Activated CD8-positive, alpha-beta memory T cell treated with anti-CD3 and anti-CD28 coated beads, Interleukin-2, amount 50 U/mL, for 24 hours (primary cell): ENCODE data around the gene GPR142.

Experiments
- DNase-seq: peaks from one replicate; pipeline ENCODE4 v3.0.0-alpha.2; 2020; ENCODE audit errors: extremely low read depth

The GPR142 gene

DNA sequence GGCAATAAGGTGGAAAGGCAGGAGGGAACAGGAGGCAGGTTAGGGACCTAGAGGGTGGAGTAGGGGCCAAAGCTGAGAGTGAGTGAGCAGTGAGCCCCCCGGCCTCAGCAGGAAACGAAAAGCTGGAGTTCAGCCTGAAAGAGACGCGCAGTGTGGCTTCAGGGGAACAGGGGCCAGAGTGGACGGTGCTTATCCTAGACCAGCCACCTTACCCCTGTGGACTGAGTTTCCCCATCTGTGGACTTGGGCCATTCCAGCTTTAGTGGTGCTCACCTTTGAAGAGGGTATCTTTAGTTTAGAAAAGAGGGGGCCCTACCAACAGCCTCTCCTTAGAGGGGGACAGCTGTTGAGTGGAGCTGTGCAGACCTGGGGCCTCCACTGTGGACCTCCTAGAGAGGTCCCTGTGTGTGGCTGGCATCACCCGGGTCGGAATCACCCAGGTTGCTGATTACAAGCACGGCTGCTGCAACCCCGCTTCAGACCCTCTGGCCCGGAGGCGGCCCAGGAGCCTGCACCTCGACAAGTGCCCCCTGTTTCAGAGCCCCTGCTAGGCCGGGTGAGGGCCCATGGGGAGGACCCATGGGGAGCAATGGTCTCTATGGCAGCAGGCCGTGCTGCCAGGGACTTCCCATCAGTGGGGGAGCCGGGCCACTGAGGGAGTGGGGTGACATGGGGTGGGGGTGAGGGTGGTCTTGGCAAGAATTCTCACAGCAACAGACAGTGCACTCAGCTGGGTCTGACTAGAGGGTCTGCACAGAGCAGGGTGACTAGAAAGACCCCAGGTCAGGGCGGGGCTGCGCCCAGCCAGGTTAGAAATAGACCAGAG, 2.6 kb downstream of the GPR142 start:
- no peak for DNase-seq

- no peak for DNase-seq
These were observed 4.4 kb downstream of the GPR142 start for GRCh38 chr17:74371653-74372147.

- DNase-seq: no peak
These were observed 5.1 kb downstream of the GPR142 start for GRCh38 chr17:74372426-74372825.

GRCh38 chr17:74373838-74374606, 6.7 kb downstream of the GPR142 start:
- DNase-seq: no peak

DNA sequence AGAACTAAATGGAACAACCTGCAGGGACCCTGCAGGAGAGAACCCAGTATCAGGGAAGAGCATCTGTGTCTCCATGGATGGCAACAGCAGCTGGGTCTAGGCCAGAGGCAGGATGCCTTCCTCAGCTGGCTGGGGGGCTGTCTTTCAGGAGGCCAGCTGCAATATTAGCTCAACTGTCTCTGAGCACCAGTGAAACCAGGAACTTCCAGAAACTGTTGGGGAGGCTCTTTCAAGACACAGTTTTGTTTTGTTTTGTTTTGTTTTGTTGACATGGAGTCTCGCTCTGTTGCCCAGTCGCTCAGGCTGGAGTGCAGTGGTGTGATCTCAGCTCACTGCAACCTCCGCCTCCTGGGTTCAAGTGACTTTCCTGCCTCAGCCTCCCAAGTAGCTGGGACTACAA, 7.6 kb downstream of the GPR142 start:
- DNase-seq: no peak

DNA sequence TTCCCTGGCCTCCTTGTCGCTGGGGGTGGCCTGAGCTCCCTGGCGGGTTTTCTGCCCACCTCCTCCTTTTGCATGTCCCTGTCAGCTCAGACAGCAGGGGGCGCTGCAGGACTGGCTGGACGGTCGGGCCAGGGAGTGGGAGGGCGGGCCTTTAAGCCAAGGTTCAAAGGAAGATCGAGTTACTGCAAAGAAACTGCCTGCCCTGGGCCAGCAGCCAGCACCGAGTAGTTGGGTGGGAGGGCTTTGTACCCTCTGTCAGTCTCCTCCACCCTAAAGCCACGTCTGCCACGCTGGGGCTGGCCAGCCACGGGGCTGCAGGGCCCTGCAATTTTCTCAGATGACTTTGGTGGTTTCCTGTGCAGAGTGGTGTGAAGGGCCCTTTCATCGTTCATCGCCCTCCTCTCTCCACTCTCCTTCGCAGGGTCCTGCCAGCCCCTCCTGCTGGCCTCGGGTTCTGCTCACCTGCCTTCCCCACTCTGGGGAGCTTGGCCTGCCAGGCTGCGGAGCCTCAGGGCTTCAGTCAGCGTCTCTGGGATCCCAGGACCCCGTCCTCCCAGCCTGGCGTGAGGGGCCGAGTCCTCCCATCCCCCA, 12.3 kb downstream of the GPR142 start:
- DNase-seq: peak; percentile 85

- no peak for DNase-seq
These were observed 13.0 kb downstream of the GPR142 start for GRCh38 chr17:74380086-74380958.

DNA sequence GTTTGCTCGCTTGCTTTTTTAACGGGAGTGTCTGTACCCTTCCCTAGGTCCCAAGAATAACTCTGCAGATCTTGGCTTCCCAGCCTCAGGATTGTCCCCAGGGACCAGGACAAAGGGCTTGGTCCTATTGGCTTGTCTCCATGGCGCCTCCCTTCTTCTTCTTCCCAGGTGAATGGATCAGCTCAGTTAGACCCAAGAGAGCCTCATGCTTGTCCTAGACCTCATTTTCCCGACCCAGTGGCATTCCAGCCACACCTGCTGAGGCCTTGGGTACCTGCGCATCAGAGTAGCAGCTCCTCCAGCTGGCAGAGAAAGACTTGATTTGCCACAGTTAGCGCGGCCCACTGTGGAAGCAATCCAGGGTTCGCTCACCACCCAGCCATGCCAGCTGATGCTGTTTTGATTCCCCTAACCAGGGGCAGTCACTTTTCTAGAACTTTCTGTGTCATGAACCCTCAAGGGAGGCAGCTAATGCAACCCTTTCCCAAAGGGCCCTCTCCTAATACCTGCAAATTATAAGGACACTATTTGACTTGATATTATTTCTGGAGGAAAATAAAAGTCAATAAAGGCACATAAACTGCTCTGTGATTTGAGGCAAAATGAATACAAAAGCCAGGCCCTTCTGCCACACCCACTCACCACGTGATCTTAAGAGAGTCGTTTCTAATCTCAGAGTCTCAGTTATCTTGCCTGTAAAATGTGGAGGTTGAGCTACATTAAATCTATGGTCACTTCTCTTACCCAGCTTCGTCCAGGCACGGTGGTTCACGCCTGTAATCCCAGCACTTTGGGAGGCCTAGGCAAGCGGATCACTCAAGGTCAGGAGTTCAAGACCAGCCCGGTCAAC, 13.9 kb downstream of the GPR142 start:
- DNase-seq: no peak

DNA sequence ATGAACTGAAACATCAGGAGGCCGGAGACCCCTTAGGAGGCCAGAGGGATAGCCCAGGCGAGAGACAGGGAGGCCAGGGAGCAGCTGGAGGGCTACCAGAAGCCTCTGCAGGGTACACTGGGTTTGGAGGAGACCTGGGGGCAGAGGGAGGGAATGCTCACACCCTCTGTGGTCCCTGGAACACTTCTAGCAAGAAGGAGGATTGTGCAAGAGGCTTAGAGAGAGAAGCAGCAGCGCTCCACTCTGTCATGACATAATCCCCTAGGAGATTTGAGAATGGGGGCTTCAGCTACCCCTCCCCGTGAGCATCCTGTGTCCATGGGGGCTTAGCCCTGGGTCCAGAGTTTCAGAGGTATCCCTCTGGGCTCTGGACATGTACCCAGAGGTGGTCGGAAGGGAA, 15.8 kb downstream of the GPR142 start:
- no peak for DNase-seq

DNA sequence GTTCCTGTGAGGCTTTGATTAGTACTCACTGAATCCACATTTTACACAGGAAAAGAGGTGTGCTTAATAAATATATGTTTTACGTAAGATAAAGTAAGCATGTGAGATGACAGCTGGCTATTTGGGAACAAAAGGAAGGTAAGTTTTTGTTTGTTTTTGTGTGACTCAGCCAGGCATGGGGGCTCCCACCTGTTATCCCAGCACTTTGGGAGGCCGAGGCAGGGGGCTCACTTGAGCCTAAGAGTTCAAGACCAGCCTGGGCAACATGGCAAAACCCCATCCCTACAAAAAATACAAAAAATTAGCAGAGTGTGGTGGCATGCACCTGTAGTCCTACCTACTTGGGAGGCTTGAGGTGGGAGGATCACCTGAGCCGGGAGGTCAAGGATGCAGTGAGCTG, 17.9 kb downstream of the GPR142 start:
- no peak for DNase-seq

GRCh38 chr17:74386386-74386785, 19.1 kb downstream of the GPR142 start:
- no peak for DNase-seq

DNA sequence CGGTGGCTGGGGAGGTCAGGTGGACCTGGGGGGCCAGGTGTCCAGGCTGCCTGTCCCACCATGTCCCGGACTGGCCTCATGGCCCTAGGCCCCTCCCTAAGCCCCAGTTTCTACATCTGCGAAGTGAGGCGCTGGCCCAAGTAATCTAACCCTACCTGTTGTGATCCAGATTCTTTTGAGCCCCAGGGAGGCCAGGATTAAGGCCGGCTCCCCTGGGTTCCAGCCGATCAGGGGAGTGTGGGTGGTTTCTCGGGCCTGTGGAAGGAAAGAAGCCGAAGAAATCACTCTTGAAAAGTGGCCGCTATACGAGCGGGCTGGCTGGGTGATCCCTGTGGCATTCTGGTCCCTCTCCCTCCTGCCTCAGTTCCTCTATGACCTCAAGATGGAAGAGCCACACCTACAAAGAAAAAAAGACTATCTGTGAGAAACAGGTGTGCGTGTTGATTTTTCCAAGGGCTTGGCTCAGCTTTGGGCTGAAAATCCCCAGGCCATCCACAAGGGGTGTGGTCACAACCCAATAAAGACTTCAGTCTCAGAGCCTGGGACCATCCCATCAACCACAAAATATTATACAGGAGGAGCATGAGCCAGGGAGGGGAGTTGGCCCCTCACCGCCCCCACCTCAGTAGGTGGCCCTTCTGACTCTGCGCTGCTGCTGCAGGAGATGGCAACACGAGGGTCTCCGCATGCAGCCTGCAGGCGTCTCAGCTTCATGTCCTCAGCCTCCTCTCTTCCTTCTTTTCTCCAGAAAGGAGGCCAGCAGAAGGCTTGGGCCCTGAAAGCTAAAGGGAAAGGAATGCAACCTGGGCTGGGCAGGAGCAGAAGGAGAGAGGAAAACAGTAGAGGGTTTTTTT, 20.3 kb downstream of the GPR142 start:
- no peak for DNase-seq

- DNase-seq: no peak
These were observed 21.9 kb downstream of the GPR142 start for GRCh38 chr17:74389084-74389753.

GRCh38 chr17:74389937-74390679, 22.8 kb downstream of the GPR142 start:
- DNase-seq: no peak

DNA sequence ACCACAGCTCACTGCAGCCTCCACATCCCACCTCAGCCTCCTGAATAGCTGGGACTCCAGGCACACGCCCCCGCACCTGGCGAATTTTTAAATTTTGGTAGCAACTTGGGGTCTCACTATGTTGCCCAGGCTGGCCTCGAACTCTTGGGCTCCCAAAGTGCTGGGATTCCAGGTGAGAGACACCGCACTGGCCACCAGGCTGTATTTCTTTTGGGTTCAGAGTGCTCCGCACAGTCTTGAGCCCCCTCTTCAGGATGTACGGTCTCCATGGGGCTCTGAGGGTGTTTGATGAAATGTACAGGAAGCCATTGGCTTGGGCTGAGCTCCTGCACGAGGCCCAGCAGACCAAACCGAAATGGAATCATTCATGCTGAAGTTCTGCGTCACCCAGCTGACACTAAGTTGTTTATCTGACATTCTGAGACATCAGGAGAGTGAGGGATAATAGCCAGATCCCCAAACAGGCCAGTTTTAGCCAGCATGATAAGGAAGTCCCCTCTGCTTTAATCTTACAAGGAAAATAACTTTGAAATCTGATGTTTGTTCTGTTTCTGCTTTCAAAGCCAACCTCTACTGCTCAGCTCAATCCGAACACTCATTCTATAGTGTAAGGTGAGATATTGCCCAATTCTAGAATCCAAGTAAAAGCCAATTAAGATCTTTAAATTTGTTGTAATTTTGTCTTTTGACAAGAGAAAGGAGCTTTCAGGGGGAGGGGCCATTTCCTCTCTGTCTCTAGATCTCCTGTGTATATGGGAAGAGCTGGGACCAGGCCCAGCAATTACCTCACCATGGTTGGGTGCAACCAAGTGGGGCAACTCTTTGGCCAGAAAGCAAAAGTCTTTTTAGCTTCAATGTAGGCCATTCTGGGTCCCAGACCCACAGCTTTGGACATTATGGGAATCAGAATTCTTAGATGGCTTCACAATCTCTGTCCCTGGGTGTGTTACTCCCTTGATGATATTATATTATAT, 23.7 kb downstream of the GPR142 start:
- DNase-seq: no peak

DNA sequence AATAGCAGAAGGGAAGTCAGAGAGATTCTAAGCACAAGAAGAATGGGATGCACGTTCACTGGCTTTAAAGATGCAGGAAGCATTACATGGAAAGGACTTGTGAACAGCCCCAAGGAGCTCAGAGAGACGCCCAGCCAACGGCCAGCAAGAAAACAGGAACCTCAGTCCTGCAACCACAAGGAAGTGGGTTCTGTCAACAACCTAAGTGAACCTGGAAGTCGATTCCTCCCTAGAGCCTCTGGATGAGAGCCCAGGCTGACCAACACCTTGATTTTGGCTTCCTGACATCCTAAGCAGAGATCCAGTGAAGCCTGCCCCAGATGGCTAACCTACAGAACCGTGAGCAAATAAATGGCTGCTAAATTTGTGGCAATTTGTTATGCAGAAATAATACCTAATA, 24.5 kb downstream of the GPR142 start:
- no peak for DNase-seq

DNA sequence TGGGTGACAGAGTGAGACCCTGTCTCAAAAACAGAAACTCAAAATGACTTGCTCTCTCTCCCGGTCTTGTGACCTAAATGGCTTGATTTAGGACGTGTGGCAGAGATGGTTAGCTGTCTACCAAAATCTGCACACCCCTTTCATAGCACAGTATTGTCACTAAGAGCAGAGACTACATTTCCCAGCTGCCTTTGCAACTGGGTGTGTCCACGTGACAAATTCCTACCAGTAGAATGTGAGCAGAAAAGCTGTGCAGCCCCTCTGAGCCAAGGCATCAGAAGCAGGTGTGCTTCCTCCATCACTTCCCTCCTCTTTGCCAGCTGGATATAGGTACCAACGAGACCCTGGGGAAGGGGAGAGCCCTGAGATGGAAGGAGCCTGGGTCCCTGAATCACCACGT, 25.5 kb downstream of the GPR142 start:
- no peak for DNase-seq
